Panc1 (cell line): Measurements from ENCODE around the gene CHI3L1. TPM values are rescaled to one million over a fixed set of nuclear protein-coding genes. Genes with fewer than 3 reads are reported as not detected.

Source experiments
- ATAC-seq: fragments of 200-7000 bp; cut with Tn5 transposase; 2 replicates; pipeline ENCODE4 v1.9.1; 2020; ENCODE audit warnings: mild to moderate bottlenecking, moderate library complexity
- BruUV-seq: library from RNA; stranded (reverse); fragments of 400-500 nt; replicated peaks from 2 replicates; lab custom pipeline; 2021; lab: Mats Ljungman, UMichigan
- CTCF ChIA-PET: fragments of 300-600 bp; sonication (Branson Sonifier 250); formaldehyde crosslinking; loops from one replicate; lab custom pipeline; 2022; ENCODE audit warnings: antibody characterized with exemption; lab: Charles Lee
- POLR2A ChIA-PET: fragments of 300-600 bp; sonication (Branson Sonifier 250); formaldehyde crosslinking; loops from one replicate; lab custom pipeline; 2022; ENCODE audit warnings: antibody characterized with exemption; lab: Charles Lee
- DNase-seq: peaks from one replicate; pipeline ENCODE4 v3.0.0-alpha.2; 2010; ENCODE audit warnings: low read depth, low spot score
- H3K27ac ChIP-seq: 2 replicates; pipeline ENCODE4 v1.5.1; 2011; ENCODE audit warnings: mild to moderate bottlenecking, low read length, inconsistent platforms
- H3K27me3 ChIP-seq: fragments of 200-500 bp; sonication (Bioruptor generic); 2 replicates; pipeline ENCODE4 v1.6.0; 2014; ENCODE audit warnings: low read length, inconsistent platforms; ENCODE audit not compliant: control insufficient read depth, insufficient read depth
- H3K36me3 ChIP-seq: fragments of 200-500 bp; sonication (Bioruptor generic); 2 replicates; pipeline ENCODE4 v1.5.1; 2014; ENCODE audit warnings: inconsistent platforms, mild to moderate bottlenecking, low read length, moderate library complexity; ENCODE audit not compliant: control insufficient read depth, insufficient read depth
- H3K4me1 ChIP-seq: 2 replicates; pipeline ENCODE4 v1.5.1; 2011; ENCODE audit warnings: inconsistent platforms, mild to moderate bottlenecking, low read length, moderate library complexity; ENCODE audit not compliant: control insufficient read depth, insufficient read depth
- H3K4me3 ChIP-seq, 2 experiments: 2 replicates each; pipeline ENCODE4 v1.5.1; 2011 to 2012; ENCODE audit warnings: low read depth in 2 of 2, low read length in 2 of 2, mild to moderate bottlenecking in 2 of 2, inconsistent platforms in 1 of 2, moderate library complexity in 1 of 2
- H3K9me3 ChIP-seq: fragments of 200-500 bp; sonication (Bioruptor generic); 2 replicates; pipeline ENCODE4 v1.5.1; 2014; ENCODE audit warnings: low read depth, mild to moderate bottlenecking, inconsistent platforms, low read length, moderate library complexity; ENCODE audit not compliant: control insufficient read depth, insufficient read depth
- POLR2AphosphoS5 ChIP-seq: IDR thresholded peaks from 2 replicates; pipeline ENCODE4 v1.6.1; 2012; ENCODE audit warnings: mild to moderate bottlenecking, low read depth, low read length, moderate library complexity
- SIN3A ChIP-seq: IDR thresholded peaks from 2 replicates; pipeline ENCODE4 v1.6.1; 2012; ENCODE audit warnings: low read depth, mild to moderate bottlenecking, low read length, moderate library complexity, borderline replicate concordance; ENCODE audit not compliant: insufficient read depth
- TCF7L2 ChIP-seq: IDR thresholded peaks from 2 replicates; pipeline ENCODE4 v1.6.1; 2011; ENCODE audit warnings: mild to moderate bottlenecking, low read depth, low read length, inconsistent platforms
- in situ Hi-C: cut with HindIII; loops from 2 replicates; pipeline ENCODE4 v1.10.0; 2016; ENCODE audit warnings: low sequenced_read_pairs, low pct_unique_long_range_greater_than_20kb
- intact Hi-C: fragments of 100-400 bp; cut with micrococcal nuclease; formaldehyde crosslinking; loops from one replicate; pipeline ENCODE4 v1.10.0; 2022; ENCODE audit not compliant: unreplicated experiment
- total RNA-seq: library from RNA; stranded (reverse); gene quantifications from one replicate; pipeline ENCODE4 v1.2.1, GENCODE V29; 2021; ENCODE audit not compliant: unreplicated experiment
- TF ChIP-seq, protein P1 (sequence below): fragments of 450-650 bp; IDR thresholded peaks from 2 replicates; pipeline ENCODE4 v1.5.1; 2017; ENCODE audit warnings: mild to moderate bottlenecking
- TF ChIP-seq, protein P2 (sequence below), 2 experiments: IDR thresholded peaks; 2 replicates each; pipeline ENCODE4 v1.6.1; 2011 to 2012; ENCODE audit warnings: low read depth in 2 of 2, control low read depth in 1 of 2, low read length in 1 of 2, mild to moderate bottlenecking in 1 of 2, moderate library complexity in 1 of 2; ENCODE audit not compliant: insufficient read depth in 1 of 2

The CHI3L1 gene
- total RNA-seq, 1 experiment from 2014 or later = 0.10 TPM

- no peaks in the 10 kb centered on the region for H3K36me3 ChIP-seq
- H3K27ac ChIP-seq = no peak overlapping the region
- H3K9me3 ChIP-seq = no peaks in the 10 kb centered on the region
- in situ Hi-C loops (no loop called here), intact Hi-C loops (no loop called here)
- H3K27me3 ChIP-seq = no peaks in the 10 kb centered on the region
- ATAC-seq = no peak
- TF ChIP-seq, protein P1, sequence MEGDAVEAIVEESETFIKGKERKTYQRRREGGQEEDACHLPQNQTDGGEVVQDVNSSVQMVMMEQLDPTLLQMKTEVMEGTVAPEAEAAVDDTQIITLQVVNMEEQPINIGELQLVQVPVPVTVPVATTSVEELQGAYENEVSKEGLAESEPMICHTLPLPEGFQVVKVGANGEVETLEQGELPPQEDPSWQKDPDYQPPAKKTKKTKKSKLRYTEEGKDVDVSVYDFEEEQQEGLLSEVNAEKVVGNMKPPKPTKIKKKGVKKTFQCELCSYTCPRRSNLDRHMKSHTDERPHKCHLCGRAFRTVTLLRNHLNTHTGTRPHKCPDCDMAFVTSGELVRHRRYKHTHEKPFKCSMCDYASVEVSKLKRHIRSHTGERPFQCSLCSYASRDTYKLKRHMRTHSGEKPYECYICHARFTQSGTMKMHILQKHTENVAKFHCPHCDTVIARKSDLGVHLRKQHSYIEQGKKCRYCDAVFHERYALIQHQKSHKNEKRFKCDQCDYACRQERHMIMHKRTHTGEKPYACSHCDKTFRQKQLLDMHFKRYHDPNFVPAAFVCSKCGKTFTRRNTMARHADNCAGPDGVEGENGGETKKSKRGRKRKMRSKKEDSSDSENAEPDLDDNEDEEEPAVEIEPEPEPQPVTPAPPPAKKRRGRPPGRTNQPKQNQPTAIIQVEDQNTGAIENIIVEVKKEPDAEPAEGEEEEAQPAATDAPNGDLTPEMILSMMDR = no peak
- TF ChIP-seq POLR2AphosphoS5 (no peak), TCF7L2 (no peak), SIN3A (no peak)
- TF ChIP-seq, protein P2, sequence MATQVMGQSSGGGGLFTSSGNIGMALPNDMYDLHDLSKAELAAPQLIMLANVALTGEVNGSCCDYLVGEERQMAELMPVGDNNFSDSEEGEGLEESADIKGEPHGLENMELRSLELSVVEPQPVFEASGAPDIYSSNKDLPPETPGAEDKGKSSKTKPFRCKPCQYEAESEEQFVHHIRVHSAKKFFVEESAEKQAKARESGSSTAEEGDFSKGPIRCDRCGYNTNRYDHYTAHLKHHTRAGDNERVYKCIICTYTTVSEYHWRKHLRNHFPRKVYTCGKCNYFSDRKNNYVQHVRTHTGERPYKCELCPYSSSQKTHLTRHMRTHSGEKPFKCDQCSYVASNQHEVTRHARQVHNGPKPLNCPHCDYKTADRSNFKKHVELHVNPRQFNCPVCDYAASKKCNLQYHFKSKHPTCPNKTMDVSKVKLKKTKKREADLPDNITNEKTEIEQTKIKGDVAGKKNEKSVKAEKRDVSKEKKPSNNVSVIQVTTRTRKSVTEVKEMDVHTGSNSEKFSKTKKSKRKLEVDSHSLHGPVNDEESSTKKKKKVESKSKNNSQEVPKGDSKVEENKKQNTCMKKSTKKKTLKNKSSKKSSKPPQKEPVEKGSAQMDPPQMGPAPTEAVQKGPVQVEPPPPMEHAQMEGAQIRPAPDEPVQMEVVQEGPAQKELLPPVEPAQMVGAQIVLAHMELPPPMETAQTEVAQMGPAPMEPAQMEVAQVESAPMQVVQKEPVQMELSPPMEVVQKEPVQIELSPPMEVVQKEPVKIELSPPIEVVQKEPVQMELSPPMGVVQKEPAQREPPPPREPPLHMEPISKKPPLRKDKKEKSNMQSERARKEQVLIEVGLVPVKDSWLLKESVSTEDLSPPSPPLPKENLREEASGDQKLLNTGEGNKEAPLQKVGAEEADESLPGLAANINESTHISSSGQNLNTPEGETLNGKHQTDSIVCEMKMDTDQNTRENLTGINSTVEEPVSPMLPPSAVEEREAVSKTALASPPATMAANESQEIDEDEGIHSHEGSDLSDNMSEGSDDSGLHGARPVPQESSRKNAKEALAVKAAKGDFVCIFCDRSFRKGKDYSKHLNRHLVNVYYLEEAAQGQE (IDR thresholded peaks at IDR 0.05; ENCODE audit: insufficient read depth in 1 of 2, low read depth in 2 of 2, low read length in 1 of 2) = no peak
- ChIA-PET POLR2A (no interaction called here), CTCF (no interaction called here)
- no TSS peak for BruUV-seq
- DNase-seq = no peak
- no peak overlapping the region for H3K4me3 ChIP-seq
- H3K4me1 ChIP-seq = peaks cover 28% of the 10 kb centered on the region
Observed at GRCh38 chr1:203156280-203156679, 30.2 kb downstream of the CHI3L1 start.

GRCh38 chr1:203153989-203154821, 32.3 kb downstream of the CHI3L1 start:
- ATAC-seq = no peak
- in situ Hi-C loops (no loop called here), intact Hi-C loops (no loop called here)
- Histone ChIP-seq H3K27ac (peak overlapping the region; percentile 75), H3K9me3 (no peaks in the 10 kb centered on the region), H3K4me1 (peaks cover 43% of the 10 kb centered on the region), H3K36me3 (no peaks in the 10 kb centered on the region), H3K27me3 (no peaks in the 10 kb centered on the region), H3K4me3 (no peak overlapping the region)
- POLR2A ChIA-PET = interaction anchor here (0.5 kb wide), 1 partner anchor 232 kb away, joined by 3 read pairs; no protein-coding TSS in a partner anchor
- no peak for DNase-seq
- TF ChIP-seq SIN3A (no peak), POLR2AphosphoS5 (no peak), TCF7L2 (no peak)
- TF ChIP-seq, protein P2 (IDR thresholded peaks at IDR 0.05; ENCODE audit: insufficient read depth in 1 of 2, low read depth in 2 of 2, low read length in 1 of 2) = no peak
- TF ChIP-seq, protein P1 = no peak
- BruUV-seq = no TSS peak
- CTCF ChIA-PET = interaction anchor here (1.2 to 1.4 kb wide), 2 partner anchors 26 to 36 kb away, joined by 3 to 9 read pairs; partner anchors contain the start of gene ADORA1
